Cardiac muscle cell (in vitro differentiated cells and primary cell): Measurements from ENCODE around the gene SCD. TPM values are rescaled to one million over a fixed set of nuclear protein-coding genes. Genes with fewer than 3 reads are reported as not detected.

Experiments
- DNase-seq, 2 donors: peaks; one replicate each; pipeline versions ENCODE4 v3.0.0 to v3.0.0-alpha.2; 2010 to 2017; ENCODE audit warnings: low read depth in 1 of 2, low spot score in 1 of 2
- H3K27ac ChIP-seq: fragments of 200-600 bp; sonication (generic); 2 replicates; pipeline ENCODE4 v1.5.1; 2016
- H3K27me3 ChIP-seq: fragments of 200-600 bp; sonication (generic); 2 replicates; pipeline ENCODE4 v1.6.0; 2016; ENCODE audit warnings: control low read depth
- H3K36me3 ChIP-seq: fragments of 200-600 bp; sonication (generic); 2 replicates; pipeline ENCODE4 v1.5.1; 2016; ENCODE audit warnings: control low read depth
- H3K4me1 ChIP-seq: fragments of 200-600 bp; sonication (generic); 2 replicates; pipeline ENCODE4 v1.8.1; 2017; ENCODE audit warnings: low read depth, mild to moderate bottlenecking, mixed run types
- H3K4me3 ChIP-seq: fragments of 200-600 bp; sonication (generic); 2 replicates; pipeline ENCODE4 v1.5.1; 2016; ENCODE audit warnings: mild to moderate bottlenecking
- H3K9me3 ChIP-seq: fragments of 200-600 bp; sonication (generic); 2 replicates; pipeline ENCODE4 v1.5.1; 2017; ENCODE audit warnings: low read depth, mild to moderate bottlenecking, control low read depth
- CTCF ChIP-seq: IDR thresholded peaks from 2 replicates; pipeline ENCODE4 v1.5.1; 2012; ENCODE audit warnings: low read depth, mild to moderate bottlenecking, low read length
- polyA plus RNA-seq: library from polyadenylated mRNA; unstranded; fragments of >200 nt; fragmentation: Nextera tagmentation; extraction: Ambion mirVana; gene quantifications from 2 replicates; pipeline ENCODE4 v1.2.1, GENCODE V29; 2016
- total RNA-seq: library from RNA; depleted of rRNA; stranded (reverse); fragments of >200 nt; gene quantifications from 2 replicates; pipeline ENCODE4 v1.2.3, GENCODE V29; 2016

The SCD gene
- total and polyA plus RNA-seq, 2 experiments from 2014 or later, result 149 to 246 TPM

- TF ChIP-seq CTCF, result no peak
- Histone ChIP-seq H3K27me3 (no peaks in the 10 kb centered on the region), H3K4me3 (no peak overlapping the region), H3K27ac (peak overlapping the region; percentile 84), H3K4me1 (peaks cover 34% of the 10 kb centered on the region), H3K9me3 (no peaks in the 10 kb centered on the region), H3K36me3 (peaks cover 52% of the 10 kb centered on the region)
- DNase-seq, result peak in 1 of 2 donors; percentile 32
These were observed 12.6 kb downstream of the SCD start for GRCh38 chr10:100359529-100360150.

GRCh38 chr10:100360234-100360633 lies 13.2 kb downstream of the SCD start:
- peak overlapping the region; percentile 84 for H3K27ac ChIP-seq

GRCh38 chr10:100362570-100363496 lies 15.8 kb downstream of the SCD start:
- TF ChIP-seq CTCF, result no peak
- Histone ChIP-seq H3K27me3 (no peaks in the 10 kb centered on the region), H3K9me3 (no peaks in the 10 kb centered on the region), H3K4me3 (no peak overlapping the region), H3K4me1 (peaks cover 22% of the 10 kb centered on the region), H3K27ac (peak overlapping the region; percentile 59), H3K36me3 (peaks cover 27% of the 10 kb centered on the region)
- DNase-seq, result no peak

More at GRCh38 chr10:100360234-100360633, 13.2 kb downstream of the SCD start:
- no peak for DNase-seq
- Histone ChIP-seq H3K4me3 (no peak overlapping the region), H3K4me1 (peaks cover 34% of the 10 kb centered on the region), H3K27me3 (no peaks in the 10 kb centered on the region), H3K9me3 (no peaks in the 10 kb centered on the region), H3K36me3 (peaks cover 46% of the 10 kb centered on the region)
- TF ChIP-seq CTCF, result no peak

GRCh38 chr10:100364175-100364574 lies 17.1 kb downstream of the SCD start:
- H3K27ac ChIP-seq, result peak overlapping the region; percentile 59
- no peak for DNase-seq

More at GRCh38 chr10:100364175-100364574, 17.1 kb downstream of the SCD start:
- peaks cover 15% of the 10 kb centered on the region for H3K4me1 ChIP-seq
- no peak for TF ChIP-seq CTCF
- no peak overlapping the region for H3K4me3 ChIP-seq
- peaks cover 24% of the 10 kb centered on the region for H3K36me3 ChIP-seq
- no peaks in the 10 kb centered on the region for H3K27me3 ChIP-seq
- H3K9me3 ChIP-seq, result no peaks in the 10 kb centered on the region
